Mesothelial cell of epicardium (in vitro differentiated cells): ENCODE results near the gene PSD2. TPM values are rescaled to one million over a fixed set of nuclear protein-coding genes. Genes with fewer than 3 reads are reported as not detected.

ENCODE experiments used
- DNase-seq, 2 experiments: peaks; one replicate each; pipeline ENCODE4 v3.0.0; 2021; ENCODE audit warnings: low spot score in 2 of 2; ENCODE audit not compliant: unreplicated experiment in 2 of 2
- H3K27ac Mint-ChIP-seq: 2 replicates; pipeline ENCODE4 v1.8.0; 2021; ENCODE audit warnings: mixed read lengths
- H3K27me3 Mint-ChIP-seq: 2 replicates; pipeline ENCODE4 v1.8.0; 2021; ENCODE audit warnings: low read depth, mixed read lengths
- H3K36me3 Mint-ChIP-seq: 2 replicates; pipeline ENCODE4 v1.8.0; 2021; ENCODE audit warnings: mixed read lengths
- H3K4me1 Mint-ChIP-seq: 2 replicates; pipeline ENCODE4 v1.8.0; 2021; ENCODE audit warnings: mixed read lengths
- H3K4me3 Mint-ChIP-seq: 2 replicates; pipeline ENCODE4 v1.8.0; 2021; ENCODE audit warnings: mild to moderate bottlenecking, moderate library complexity, mixed read lengths
- H3K9me3 Mint-ChIP-seq: 2 replicates; pipeline ENCODE4 v1.8.0; 2021; ENCODE audit warnings: mixed read lengths
- CTCF ChIP-seq: fragments of 200-600 bp; sonication (generic); IDR thresholded peaks from one replicate; pipeline ENCODE4 v1.5.0; 2021; ENCODE audit warnings: antibody characterized with exemption; ENCODE audit not compliant: unreplicated experiment
- total RNA-seq: library from RNA; stranded (reverse); gene quantifications from 3 replicates; pipeline ENCODE4 v1.2.1, GENCODE V29; 2021

Gene PSD2
- total RNA-seq, 1 donor from 2014 or later: 0.78 TPM

GRCh38 chr5:139839232-139839815 is 43.7 kb downstream of the PSD2 start:
- TF ChIP-seq CTCF: no peak
- peaks cover 72% of the 10 kb centered on the region for H3K27me3 Mint-ChIP-seq
- no peaks in the 10 kb centered on the region for H3K36me3 Mint-ChIP-seq
- no peaks in the 10 kb centered on the region for H3K9me3 Mint-ChIP-seq
- DNase-seq: no peak
- no peaks in the 10 kb centered on the region for H3K4me1 Mint-ChIP-seq
- H3K27ac Mint-ChIP-seq: no peak overlapping the region
- H3K4me3 Mint-ChIP-seq: no peak overlapping the region

DNA sequence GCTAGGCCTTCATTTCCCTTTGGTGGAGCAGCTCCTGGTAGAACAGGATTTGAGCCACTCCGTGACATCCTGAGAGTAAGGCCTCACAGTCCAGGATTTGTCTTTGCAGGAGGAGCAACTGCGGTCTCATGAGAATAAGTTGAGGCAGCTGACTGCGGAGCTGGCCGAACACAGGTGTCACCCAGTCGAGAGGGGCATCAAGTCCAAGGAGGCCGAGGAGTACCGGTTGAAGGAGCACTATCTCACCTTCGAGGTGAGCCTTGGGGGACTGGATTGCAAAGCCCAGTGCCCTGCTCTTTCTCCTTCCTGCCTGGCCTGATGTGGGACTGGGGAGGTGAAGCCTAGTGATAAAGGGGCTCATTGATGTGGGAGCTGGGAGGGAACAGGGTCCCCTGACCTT is 44.3 kb downstream of the PSD2 start:
- Mint-ChIP-seq H3K27ac (no peak overlapping the region), H3K27me3 (peaks cover 72% of the 10 kb centered on the region)
- no peak for TF ChIP-seq CTCF

GRCh38 chr5:139841549-139841948 is 45.9 kb downstream of the PSD2 start:
- no peaks in the 10 kb centered on the region for H3K36me3 Mint-ChIP-seq
- no peaks in the 10 kb centered on the region for H3K4me1 Mint-ChIP-seq
- no peak for DNase-seq
- no peaks in the 10 kb centered on the region for H3K9me3 Mint-ChIP-seq
- no peak for TF ChIP-seq CTCF
- no peak overlapping the region for H3K4me3 Mint-ChIP-seq
- no peak overlapping the region for H3K27ac Mint-ChIP-seq
- peaks cover 75% of the 10 kb centered on the region for H3K27me3 Mint-ChIP-seq

More for the DNA sequence above, 44.3 kb downstream of the PSD2 start:
- DNase-seq: no peak
- no peaks in the 10 kb centered on the region for H3K9me3 Mint-ChIP-seq
- H3K36me3 Mint-ChIP-seq: no peaks in the 10 kb centered on the region
- H3K4me1 Mint-ChIP-seq: no peaks in the 10 kb centered on the region
- H3K4me3 Mint-ChIP-seq: no peak overlapping the region

GRCh38 chr5:139842321-139842720 is 46.7 kb downstream of the PSD2 start:
- no peak for DNase-seq
- Mint-ChIP-seq H3K36me3 (no peaks in the 10 kb centered on the region), H3K27me3 (peaks cover 81% of the 10 kb centered on the region)

GRCh38 chr5:139843991-139844390 is 48.4 kb downstream of the PSD2 start:
- Mint-ChIP-seq H3K27ac (no peak overlapping the region), H3K4me1 (peaks cover 1% of the 10 kb centered on the region), H3K36me3 (no peaks in the 10 kb centered on the region), H3K4me3 (no peak overlapping the region), H3K27me3 (peaks cover 80% of the 10 kb centered on the region), H3K9me3 (no peaks in the 10 kb centered on the region)
- TF ChIP-seq CTCF: no peak
- DNase-seq: no peak

More at GRCh38 chr5:139842321-139842720, 46.7 kb downstream of the PSD2 start:
- H3K9me3 Mint-ChIP-seq: no peaks in the 10 kb centered on the region
- H3K27ac Mint-ChIP-seq: no peak overlapping the region
- no peak for TF ChIP-seq CTCF
- H3K4me3 Mint-ChIP-seq: no peak overlapping the region
- no peaks in the 10 kb centered on the region for H3K4me1 Mint-ChIP-seq
